Stomach (tissue), 4 donors: ENCODE results near the gene ZBTB14.

ENCODE experiments used
- CTCF ChIP-seq, 7 experiments: fragments of 450-650 bp in 4 of 7; fragments of 200-600 bp in 3 of 7; sonication (generic) in 3 of 7; IDR thresholded peaks; one replicate each; pipeline ENCODE4 v1.5.1; 2016 to 2019; ENCODE audit warnings: antibody characterized with exemption in 7 of 7, control low read depth in 2 of 7, mild to moderate bottlenecking in 1 of 7
- POLR2A ChIP-seq, 4 donors: fragments of 450-650 bp; IDR thresholded peaks; one replicate each; pipeline ENCODE4 v1.6.1; 2016; ENCODE audit warnings: antibody characterized with exemption in 4 of 4, control low read depth in 2 of 4, mild to moderate bottlenecking in 1 of 4, moderate library complexity in 1 of 4
- POLR2AphosphoS5 ChIP-seq, 3 donors: sonication (generic); formaldehyde crosslinking; IDR thresholded peaks; one replicate each; pipeline ENCODE4 v1.6.1; 2016; ENCODE audit warnings: antibody characterized with exemption in 3 of 3

- TF ChIP-seq CTCF (IDR thresholded peaks at IDR 0.05) (no peak), POLR2A (IDR thresholded peaks at IDR 0.05) (no peak), POLR2AphosphoS5 (IDR thresholded peaks at IDR 0.05) (no peak)
These were observed 56.1 kb downstream of the ZBTB14 start for GRCh38 chr18:5239447-5239846.
